ENCODE data around the gene C14orf180.

- TF ChIP-seq CTCF (conservative IDR thresholded peaks at IDR 0.05; ENCODE audit: low read depth, low read length) (no peak), EZH2phosphoT487 (IDR thresholded peaks at IDR 0.05; ENCODE audit: borderline replicate concordance, low read length) (no peak)
Observed at GRCh38 chr14:104581521-104581920, 2.0 kb downstream of the C14orf180 start.
